Measurements from ENCODE around the gene EMCN.

- no peak for TF ChIP-seq FOXK2 (IDR thresholded peaks at IDR 0.05)
- no peak for TF ChIP-seq BHLHE40 (IDR thresholded peaks at IDR 0.05; ENCODE audit: borderline replicate concordance)
- no peak for TF ChIP-seq ZNF384 (IDR thresholded peaks at IDR 0.05)
- TF ChIP-seq NFRKB (IDR thresholded peaks at IDR 0.05) = no peak
- no peak for TF ChIP-seq SUZ12 (IDR thresholded peaks at IDR 0.05)
- TF ChIP-seq ELF4 (IDR thresholded peaks at IDR 0.05) = no peak
- TF ChIP-seq SP1 (IDR thresholded peaks at IDR 0.05) = no peak
- no peak for TF ChIP-seq FOXM1 (IDR thresholded peaks at IDR 0.05; ENCODE audit: borderline replicate concordance)
- TF ChIP-seq FOXA1 (IDR thresholded peaks at IDR 0.05) = no peak
- no peak for TF ChIP-seq CTBP1 (IDR thresholded peaks at IDR 0.05; ENCODE audit: borderline replicate concordance)
- no peak for TF ChIP-seq LEF1 (IDR thresholded peaks at IDR 0.05; ENCODE audit: borderline replicate concordance)
Observed at GRCh38 chr4:100511896-100512295, 5.9 kb downstream of the EMCN start.

Measured in HEK293T (cell line).